ENCODE results near the gene RAD23B.

Gene RAD23B

GRCh38 chr9:107335331-107335730, 52.3 kb downstream of the RAD23B start:
- Mint-ChIP-seq H3K27ac (no peak overlapping the region), H3K27me3 (ENCODE audit: low read depth, poor library complexity) (no peaks in the 10 kb centered on the region), H3K9me3 (no peaks in the 10 kb centered on the region), H3K4me1 (peaks cover 10% of the 10 kb centered on the region), H3K4me3 (no peak overlapping the region), H3K36me3 (ENCODE audit: low read depth) (peaks cover 59% of the 10 kb centered on the region)
- TF ChIP-seq, protein P1, sequence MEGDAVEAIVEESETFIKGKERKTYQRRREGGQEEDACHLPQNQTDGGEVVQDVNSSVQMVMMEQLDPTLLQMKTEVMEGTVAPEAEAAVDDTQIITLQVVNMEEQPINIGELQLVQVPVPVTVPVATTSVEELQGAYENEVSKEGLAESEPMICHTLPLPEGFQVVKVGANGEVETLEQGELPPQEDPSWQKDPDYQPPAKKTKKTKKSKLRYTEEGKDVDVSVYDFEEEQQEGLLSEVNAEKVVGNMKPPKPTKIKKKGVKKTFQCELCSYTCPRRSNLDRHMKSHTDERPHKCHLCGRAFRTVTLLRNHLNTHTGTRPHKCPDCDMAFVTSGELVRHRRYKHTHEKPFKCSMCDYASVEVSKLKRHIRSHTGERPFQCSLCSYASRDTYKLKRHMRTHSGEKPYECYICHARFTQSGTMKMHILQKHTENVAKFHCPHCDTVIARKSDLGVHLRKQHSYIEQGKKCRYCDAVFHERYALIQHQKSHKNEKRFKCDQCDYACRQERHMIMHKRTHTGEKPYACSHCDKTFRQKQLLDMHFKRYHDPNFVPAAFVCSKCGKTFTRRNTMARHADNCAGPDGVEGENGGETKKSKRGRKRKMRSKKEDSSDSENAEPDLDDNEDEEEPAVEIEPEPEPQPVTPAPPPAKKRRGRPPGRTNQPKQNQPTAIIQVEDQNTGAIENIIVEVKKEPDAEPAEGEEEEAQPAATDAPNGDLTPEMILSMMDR (IDR thresholded peaks at IDR 0.05) = no peak
- DNase-seq = no peak

- no peak overlapping the region for H3K4me3 Mint-ChIP-seq
- no peaks in the 10 kb centered on the region for H3K27me3 Mint-ChIP-seq (ENCODE audit: low read depth, poor library complexity)
- no peak for DNase-seq
- TF ChIP-seq, protein P1 (IDR thresholded peaks at IDR 0.05) = no peak
- peaks cover 15% of the 10 kb centered on the region for H3K4me1 Mint-ChIP-seq
- peak overlapping the region; percentile 98 for H3K27ac Mint-ChIP-seq
- H3K9me3 Mint-ChIP-seq = no peaks in the 10 kb centered on the region
- peaks cover 47% of the 10 kb centered on the region for H3K36me3 Mint-ChIP-seq (ENCODE audit: low read depth)
Observed at GRCh38 chr9:107336718-107337360, 53.8 kb downstream of the RAD23B start.

DNA sequence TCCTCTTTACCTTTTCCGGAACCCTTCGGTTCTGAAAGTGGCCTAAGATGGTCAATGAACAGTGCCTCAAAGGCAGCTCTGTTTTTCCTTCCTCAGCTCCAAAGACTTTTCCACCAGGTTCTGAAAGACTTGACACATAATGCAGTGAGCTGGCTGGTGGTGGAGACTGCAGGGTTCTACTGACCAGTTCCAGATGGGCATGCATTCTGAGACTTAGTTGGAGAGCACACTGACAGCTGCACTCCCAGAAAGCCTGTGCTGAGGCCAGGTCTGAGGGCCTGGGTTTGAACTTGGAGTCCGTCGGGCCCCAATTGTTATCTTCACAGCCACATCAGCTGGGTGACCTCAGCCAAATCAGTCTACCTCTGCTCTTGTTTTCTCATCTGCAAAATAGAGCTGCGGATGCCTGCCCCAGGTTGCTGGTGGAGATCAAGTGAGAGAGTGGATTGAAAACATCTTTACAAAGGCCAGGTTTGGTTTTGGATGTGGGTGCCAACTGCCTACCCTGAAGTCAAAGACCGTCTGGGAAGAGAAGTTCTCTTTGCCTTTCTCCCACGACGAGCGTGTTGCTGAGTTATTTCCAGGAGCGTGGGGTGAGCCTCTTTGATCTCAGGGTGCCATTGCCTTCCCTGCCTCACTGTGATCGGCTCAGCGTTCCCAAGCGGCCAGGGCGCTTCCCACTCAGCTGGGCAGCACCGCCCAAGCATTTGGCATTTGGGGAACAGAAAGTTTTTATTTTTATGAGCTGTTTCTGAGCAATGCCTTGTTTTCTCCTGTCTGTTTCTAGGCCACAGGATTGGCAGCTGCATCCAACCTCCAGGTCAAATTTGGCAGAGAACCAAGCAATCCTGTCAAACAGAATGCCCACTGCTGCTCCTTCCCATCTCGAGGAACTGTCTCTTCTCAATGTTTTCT, 54.9 kb downstream of the RAD23B start:
- peak overlapping the region; percentile 98 for H3K27ac Mint-ChIP-seq
- H3K9me3 Mint-ChIP-seq = no peaks in the 10 kb centered on the region
- no peaks in the 10 kb centered on the region for H3K27me3 Mint-ChIP-seq (ENCODE audit: low read depth, poor library complexity)
- H3K4me1 Mint-ChIP-seq = peaks cover 15% of the 10 kb centered on the region
- no peak overlapping the region for H3K4me3 Mint-ChIP-seq
- TF ChIP-seq, protein P1 (IDR thresholded peaks at IDR 0.05) = no peak
- peaks cover 36% of the 10 kb centered on the region for H3K36me3 Mint-ChIP-seq (ENCODE audit: low read depth)
- no peak for DNase-seq

- DNase-seq = no peak
- Mint-ChIP-seq H3K4me1 (peaks cover 15% of the 10 kb centered on the region), H3K27ac (peak overlapping the region; percentile 98), H3K27me3 (ENCODE audit: low read depth, poor library complexity) (no peaks in the 10 kb centered on the region), H3K36me3 (ENCODE audit: low read depth) (peaks cover 25% of the 10 kb centered on the region), H3K9me3 (no peaks in the 10 kb centered on the region), H3K4me3 (no peak overlapping the region)
- TF ChIP-seq, protein P1 (IDR thresholded peaks at IDR 0.05) = no peak
Observed at GRCh38 chr9:107338911-107339659, 56.0 kb downstream of the RAD23B start.

DNA sequence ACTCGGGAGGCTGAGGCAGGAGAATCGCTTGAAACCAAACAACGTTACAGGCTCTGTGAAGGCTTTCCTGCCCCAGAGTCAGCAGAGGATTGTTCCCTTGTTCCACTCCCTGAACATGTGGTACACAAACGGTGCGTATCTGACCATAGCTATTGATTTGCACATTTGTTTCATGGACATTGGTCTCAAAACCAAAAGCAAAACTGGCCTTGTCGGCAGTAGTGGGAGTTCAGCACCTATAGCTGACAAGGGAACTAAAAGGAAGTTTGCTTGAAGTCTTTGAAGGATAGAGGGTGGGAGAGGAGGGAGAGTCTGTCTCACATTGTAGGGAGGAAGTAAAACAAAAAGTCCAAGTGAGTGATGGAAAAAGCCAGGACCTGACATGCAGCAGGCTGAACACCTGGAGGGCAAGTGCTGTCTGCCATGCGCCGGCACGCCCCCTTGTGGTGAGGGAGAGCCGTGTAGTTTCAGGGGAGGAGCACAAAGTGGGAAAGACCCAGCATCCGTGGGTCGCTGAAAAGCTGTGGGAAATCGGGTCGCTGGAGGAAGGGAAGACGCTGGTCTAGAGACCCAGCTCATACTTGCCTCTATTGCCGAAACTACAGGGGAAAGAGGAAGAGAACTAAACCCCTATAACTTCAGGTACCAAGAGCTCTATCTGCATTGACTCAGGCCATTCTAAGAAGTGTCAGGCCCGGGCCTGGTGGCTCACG, 58.0 kb downstream of the RAD23B start:
- H3K9me3 Mint-ChIP-seq = no peaks in the 10 kb centered on the region
- peak; percentile 82 for DNase-seq
- no peaks in the 10 kb centered on the region for H3K27me3 Mint-ChIP-seq (ENCODE audit: low read depth, poor library complexity)
- peaks cover 30% of the 10 kb centered on the region for H3K4me1 Mint-ChIP-seq
- TF ChIP-seq, protein P1 (IDR thresholded peaks at IDR 0.05) = peak; percentile 77
- no peak overlapping the region for H3K4me3 Mint-ChIP-seq
- no peak overlapping the region for H3K27ac Mint-ChIP-seq
- H3K36me3 Mint-ChIP-seq (ENCODE audit: low read depth) = peaks cover 12% of the 10 kb centered on the region
